ENCODE measurements around the gene SMAD7. TPM values are rescaled to one million over a fixed set of nuclear protein-coding genes. Genes with fewer than 3 reads are reported as not detected.

The SMAD7 gene
- total RNA-seq, 4 donors from 2014 or later = 19.6 to 23.9 (median 20.7) TPM

GRCh38 chr18:48929941-48930713 lies 20.6 kb downstream of the SMAD7 start:
- no peak for TF ChIP-seq CTCF (IDR thresholded peaks at IDR 0.05)
- no peak for TF ChIP-seq POLR2A (IDR thresholded peaks at IDR 0.05)
- H3K4me3 ChIP-seq (ENCODE audit: low read depth, poor library complexity, severe bottlenecking) = no peak overlapping the region
- intact Hi-C loops (cut with DNase I; ENCODE audit: low total_unique reads) = no loop called here
- no peak for DNase-seq (ENCODE audit: low spot score in 2 of 2)
- 54 to 66% methylated on average over 20 of the region's 20 CpGs for WGBS, 2 donors

- WGBS, 2 donors = 22 to 27% methylated on average over 2 of the region's 2 CpGs
- DNase-seq (ENCODE audit: low spot score in 2 of 2) = no peak
- intact Hi-C loops (cut with DNase I; ENCODE audit: low total_unique reads) = no loop called here
- no peak overlapping the region for H3K4me3 ChIP-seq (ENCODE audit: low read depth, poor library complexity, severe bottlenecking)
- TF ChIP-seq CTCF (IDR thresholded peaks at IDR 0.05) (no peak), POLR2A (IDR thresholded peaks at IDR 0.05) (no peak)
These were observed 21.6 kb downstream of the SMAD7 start for GRCh38 chr18:48929212-48929612.

- H3K4me3 ChIP-seq (ENCODE audit: low read depth, poor library complexity, severe bottlenecking) = no peak overlapping the region
- WGBS, 2 donors = 5% methylated on average over 9 of the region's 9 CpGs
- intact Hi-C loops (cut with DNase I; ENCODE audit: low total_unique reads) = no loop called here
- no peak for TF ChIP-seq POLR2A (IDR thresholded peaks at IDR 0.05)
- TF ChIP-seq CTCF (IDR thresholded peaks at IDR 0.05) = no peak
- no peak for DNase-seq (ENCODE audit: low spot score in 2 of 2)
These were observed 22.0 kb downstream of the SMAD7 start for GRCh38 chr18:48928787-48929186.

- 86 to 88% methylated on average over 9 to 11 of the region's 11 CpGs for WGBS, 2 donors
- no peak for TF ChIP-seq POLR2A (IDR thresholded peaks at IDR 0.05)
- TF ChIP-seq CTCF (IDR thresholded peaks at IDR 0.05) = no peak
- DNase-seq (ENCODE audit: low spot score in 2 of 2) = no peak
- intact Hi-C loops (cut with DNase I; ENCODE audit: low total_unique reads) = no loop called here
- H3K4me3 ChIP-seq (ENCODE audit: low read depth, poor library complexity, severe bottlenecking) = no peak overlapping the region
These were observed 23.3 kb downstream of the SMAD7 start for GRCh38 chr18:48927286-48928080.

GRCh38 chr18:48926420-48926857 lies 24.3 kb downstream of the SMAD7 start:
- H3K4me3 ChIP-seq (ENCODE audit: low read depth, poor library complexity, severe bottlenecking) = no peak overlapping the region
- 85 to 89% methylated on average over 14 of the region's 14 CpGs for WGBS, 2 donors
- DNase-seq (ENCODE audit: low spot score in 2 of 2) = no peak
- no peak for TF ChIP-seq CTCF (IDR thresholded peaks at IDR 0.05)
- TF ChIP-seq POLR2A (IDR thresholded peaks at IDR 0.05) = no peak
- intact Hi-C loops (cut with DNase I; ENCODE audit: low total_unique reads) = no loop called here

Data from lower leg skin (tissue), 4 donors.